Endometrial microvascular endothelial cells (primary cell): ENCODE data around the gene EPHB3. TPM values are rescaled to one million over a fixed set of nuclear protein-coding genes. Genes with fewer than 3 reads are reported as not detected.

Experiments
- in situ Hi-C: cut with HindIII; loops from 2 replicates; pipeline ENCODE4 v1.10.0; 2017; ENCODE audit warnings: low sequenced_read_pairs, low pct_unique_long_range_greater_than_20kb; ENCODE audit errors: inconsistent ontology term
- total RNA-seq: library from RNA; depleted of rRNA; stranded (reverse); fragments of >200 nt; gene quantifications from one replicate; pipeline ENCODE4 v1.2.3, GENCODE V29; 2015; ENCODE audit errors: inconsistent ontology term

The EPHB3 gene
- total RNA-seq, 1 donor from 2014 or later = not detected

- in situ Hi-C loops = no loop called here
These were observed 13.2 kb downstream of the EPHB3 start for GRCh38 chr3:184574515-184575417.

GRCh38 chr3:184575701-184576100 lies 14.1 kb downstream of the EPHB3 start:
- in situ Hi-C loops = no loop called here

- in situ Hi-C loops = no loop called here
These were observed 15.1 kb downstream of the EPHB3 start for GRCh38 chr3:184576457-184577240.

GRCh38 chr3:184577546-184577945 lies 16.0 kb downstream of the EPHB3 start:
- in situ Hi-C loops = no loop called here

GRCh38 chr3:184578218-184578617 lies 16.6 kb downstream of the EPHB3 start:
- in situ Hi-C loops = no loop called here

- in situ Hi-C loops = no loop called here
These were observed 17.2 kb downstream of the EPHB3 start for GRCh38 chr3:184578822-184579221.

GRCh38 chr3:184579513-184579912 lies 17.9 kb downstream of the EPHB3 start:
- in situ Hi-C loops = no loop called here

- in situ Hi-C loops = no loop called here
These were observed 18.8 kb downstream of the EPHB3 start for GRCh38 chr3:184580376-184580775.

- in situ Hi-C loops = no loop called here
These were observed 19.8 kb downstream of the EPHB3 start for GRCh38 chr3:184581331-184581855.

- in situ Hi-C loops = no loop called here
These were observed 21.3 kb downstream of the EPHB3 start for GRCh38 chr3:184582646-184583577.

GRCh38 chr3:184583578-184584451 lies 22.2 kb downstream of the EPHB3 start:
- in situ Hi-C loops = no loop called here

- in situ Hi-C loops = no loop called here
These were observed 22.9 kb downstream of the EPHB3 start for GRCh38 chr3:184584464-184584891.

GRCh38 chr3:184585545-184585944 lies 24.0 kb downstream of the EPHB3 start:
- in situ Hi-C loops = no loop called here

GRCh38 chr3:184586851-184587250 lies 25.3 kb downstream of the EPHB3 start:
- in situ Hi-C loops = no loop called here

- in situ Hi-C loops = no loop called here
These were observed 27.2 kb downstream of the EPHB3 start for GRCh38 chr3:184588776-184589175.

GRCh38 chr3:184590795-184591194 lies 29.2 kb downstream of the EPHB3 start:
- in situ Hi-C loops = no loop called here

- in situ Hi-C loops = no loop called here
These were observed 30.2 kb downstream of the EPHB3 start for GRCh38 chr3:184591789-184592188.
